Calu3 (cell line): ENCODE measurements around the gene MAN1C1. TPM values are rescaled to one million over a fixed set of nuclear protein-coding genes. Genes with fewer than 3 reads are reported as not detected.

ENCODE experiments used
- BruUV-seq: library from RNA; stranded (reverse); fragments of 400-500 nt; replicated peaks from 2 replicates; lab custom pipeline; 2021; lab: Mats Ljungman, UMichigan
- CTCF ChIA-PET: fragments of 300-600 bp; sonication (Branson Sonifier 250); formaldehyde crosslinking; loops from one replicate; lab custom pipeline; 2022; ENCODE audit warnings: antibody characterized with exemption; lab: Charles Lee
- DNase-seq: peaks from one replicate; pipeline ENCODE4 v3.0.0; 2022
- H3K27ac Mint-ChIP-seq: one replicate; pipeline ENCODE4 v1.8.0; 2022; ENCODE audit warnings: mixed read lengths; ENCODE audit not compliant: unreplicated experiment
- H3K27me3 Mint-ChIP-seq: one replicate; pipeline ENCODE4 v1.8.0; 2022; ENCODE audit warnings: mixed read lengths; ENCODE audit not compliant: unreplicated experiment
- H3K36me3 Mint-ChIP-seq: one replicate; pipeline ENCODE4 v1.8.0; 2022; ENCODE audit warnings: mild to moderate bottlenecking, moderate library complexity, mixed read lengths; ENCODE audit not compliant: insufficient read depth, unreplicated experiment
- H3K4me1 Mint-ChIP-seq: one replicate; pipeline ENCODE4 v1.8.0; 2022; ENCODE audit warnings: mild to moderate bottlenecking, low read depth, mixed read lengths; ENCODE audit not compliant: unreplicated experiment
- H3K4me3 Mint-ChIP-seq: one replicate; pipeline ENCODE4 v1.8.0; 2022; ENCODE audit warnings: mild to moderate bottlenecking, low read depth, moderate library complexity, mixed read lengths; ENCODE audit not compliant: unreplicated experiment
- H3K9me3 Mint-ChIP-seq: one replicate; pipeline ENCODE4 v1.8.0; 2022; ENCODE audit warnings: low read depth, mixed read lengths; ENCODE audit not compliant: unreplicated experiment
- CTCF ChIP-seq: fragments of 200-600 bp; IDR thresholded peaks from one replicate; pipeline ENCODE4 v1.8.0; 2022; ENCODE audit warnings: antibody characterized with exemption; ENCODE audit not compliant: unreplicated experiment
- intact Hi-C: fragments of 100-400 bp; cut with micrococcal nuclease; formaldehyde crosslinking; loops from one replicate; pipeline ENCODE4 v1.10.0; 2022; ENCODE audit not compliant: unreplicated experiment
- total RNA-seq: library from RNA; stranded (reverse); gene quantifications from 2 replicates; pipeline ENCODE4 v1.2.3, GENCODE V29; 2022

The MAN1C1 gene
- total RNA-seq, 1 experiment from 2014 or later: 0.14 TPM

GRCh38 chr1:25828491-25828890 lies 211.9 kb downstream of the MAN1C1 start:
- H3K36me3 Mint-ChIP-seq: peaks cover 19% of the 10 kb centered on the region
- DNase-seq: no peak
- H3K27ac Mint-ChIP-seq: no peak overlapping the region
- H3K4me3 Mint-ChIP-seq: no peak overlapping the region
- BruUV-seq: no TSS peak
- CTCF ChIA-PET: no interaction called here
- no peaks in the 10 kb centered on the region for H3K9me3 Mint-ChIP-seq
- TF ChIP-seq CTCF: no peak
- intact Hi-C loops: no loop called here
- no peaks in the 10 kb centered on the region for H3K4me1 Mint-ChIP-seq
- H3K27me3 Mint-ChIP-seq: no peaks in the 10 kb centered on the region

- Mint-ChIP-seq H3K9me3 (no peaks in the 10 kb centered on the region), H3K4me1 (no peaks in the 10 kb centered on the region), H3K36me3 (peaks cover 16% of the 10 kb centered on the region), H3K27me3 (no peaks in the 10 kb centered on the region), H3K4me3 (no peak overlapping the region), H3K27ac (no peak overlapping the region)
- BruUV-seq: no TSS peak
- no peak for TF ChIP-seq CTCF
- CTCF ChIA-PET: no interaction called here
- no peak for DNase-seq
- intact Hi-C loops: no loop called here
These were observed 212.5 kb downstream of the MAN1C1 start for GRCh38 chr1:25829046-25829445.

- no peak overlapping the region for H3K4me3 Mint-ChIP-seq
- H3K27ac Mint-ChIP-seq: no peak overlapping the region
- H3K4me1 Mint-ChIP-seq: no peaks in the 10 kb centered on the region
- intact Hi-C loops: no loop called here
- BruUV-seq: no TSS peak
- peaks cover 19% of the 10 kb centered on the region for H3K36me3 Mint-ChIP-seq
- DNase-seq: no peak
- no peaks in the 10 kb centered on the region for H3K27me3 Mint-ChIP-seq
- no peak for TF ChIP-seq CTCF
- CTCF ChIA-PET: no interaction called here
- no peaks in the 10 kb centered on the region for H3K9me3 Mint-ChIP-seq
These were observed 215.1 kb downstream of the MAN1C1 start for GRCh38 chr1:25831569-25832196.

GRCh38 chr1:25832336-25833037 lies 215.9 kb downstream of the MAN1C1 start:
- Mint-ChIP-seq H3K9me3 (no peaks in the 10 kb centered on the region), H3K4me1 (no peaks in the 10 kb centered on the region), H3K36me3 (peaks cover 19% of the 10 kb centered on the region), H3K27me3 (no peaks in the 10 kb centered on the region), H3K27ac (no peak overlapping the region), H3K4me3 (no peak overlapping the region)
- CTCF ChIA-PET: no interaction called here
- BruUV-seq: no TSS peak
- no peak for TF ChIP-seq CTCF
- no peak for DNase-seq
- intact Hi-C loops: no loop called here
